Lower leg skin (tissue), 4 donors: ENCODE results near the gene CPZ. TPM values are rescaled to one million over a fixed set of nuclear protein-coding genes. Genes with fewer than 3 reads are reported as not detected.
"Not testable (repeated sequence)": the region's sequence is repeated elsewhere in the genome, so short reads cannot be mapped to it uniquely, and the experiment has no call there.

Experiments used
- DNase-seq, 2 donors: peaks; one replicate each; pipeline ENCODE4 v3.0.0-alpha.2; 2019; ENCODE audit warnings: low spot score in 2 of 2
- H3K4me3 ChIP-seq: fragments of 200-600 bp; sonication (generic); 2 replicates; pipeline ENCODE4 v1.5.1; 2017; ENCODE audit warnings: mild to moderate bottlenecking, low read depth; ENCODE audit not compliant: poor library complexity, severe bottlenecking
- POLR2A ChIP-seq, 2 donors: fragments of 450-650 bp; IDR thresholded peaks; one replicate each; pipeline ENCODE4 v1.6.1; 2016 to 2017; ENCODE audit warnings: antibody characterized with exemption in 2 of 2, mild to moderate bottlenecking in 1 of 2, moderate library complexity in 1 of 2
- WGBS, 2 donors: methylation state at CpG; one replicate each; pipeline ENCODE4 v1.1.5; 2018; 5-methylcytosine and 5-hydroxymethylcytosine counted together
- intact Hi-C: fragments of 100-400 bp; cut with DNase I; formaldehyde crosslinking; loops from one replicate; pipeline ENCODE4 v1.15.0; 2023; ENCODE audit warnings: low total_unique reads
- total RNA-seq, 4 donors: library from RNA; depleted of rRNA; stranded (reverse); fragments of >200 nt; gene quantifications; one replicate each; pipeline ENCODE4 v1.1.0, GENCODE V29; 2016
- TF ChIP-seq, protein P1 (sequence below), 3 donors: fragments of 450-650 bp; IDR thresholded peaks; one replicate each; pipeline ENCODE4 v1.5.1; 2016; ENCODE audit warnings: antibody characterized with exemption in 3 of 3, mild to moderate bottlenecking in 3 of 3, moderate library complexity in 2 of 3

CPZ gene
- total RNA-seq, 4 donors from 2014 or later: 0.91 to 10.2 TPM; not detected in 2

- 68 to 76% methylated on average over 20 to 22 of the region's 22 CpGs for WGBS, 2 donors
Observed at GRCh38 chr4:8653326-8654000, 60.9 kb downstream of the CPZ start.

GRCh38 chr4:8654139-8654538 lies 61.6 kb downstream of the CPZ start:
- DNase-seq, H3K4me3 ChIP-seq, intact Hi-C loops: not testable (repeated sequence)
- 86 to 94% methylated on average over 5 of the region's 5 CpGs for WGBS, 2 donors

More at GRCh38 chr4:8653326-8654000, 60.9 kb downstream of the CPZ start:
- peak in 1 of 2 donors; percentile 76 for DNase-seq
- TF ChIP-seq POLR2A (IDR thresholded peaks at IDR 0.05): no peak
- TF ChIP-seq, protein P1, sequence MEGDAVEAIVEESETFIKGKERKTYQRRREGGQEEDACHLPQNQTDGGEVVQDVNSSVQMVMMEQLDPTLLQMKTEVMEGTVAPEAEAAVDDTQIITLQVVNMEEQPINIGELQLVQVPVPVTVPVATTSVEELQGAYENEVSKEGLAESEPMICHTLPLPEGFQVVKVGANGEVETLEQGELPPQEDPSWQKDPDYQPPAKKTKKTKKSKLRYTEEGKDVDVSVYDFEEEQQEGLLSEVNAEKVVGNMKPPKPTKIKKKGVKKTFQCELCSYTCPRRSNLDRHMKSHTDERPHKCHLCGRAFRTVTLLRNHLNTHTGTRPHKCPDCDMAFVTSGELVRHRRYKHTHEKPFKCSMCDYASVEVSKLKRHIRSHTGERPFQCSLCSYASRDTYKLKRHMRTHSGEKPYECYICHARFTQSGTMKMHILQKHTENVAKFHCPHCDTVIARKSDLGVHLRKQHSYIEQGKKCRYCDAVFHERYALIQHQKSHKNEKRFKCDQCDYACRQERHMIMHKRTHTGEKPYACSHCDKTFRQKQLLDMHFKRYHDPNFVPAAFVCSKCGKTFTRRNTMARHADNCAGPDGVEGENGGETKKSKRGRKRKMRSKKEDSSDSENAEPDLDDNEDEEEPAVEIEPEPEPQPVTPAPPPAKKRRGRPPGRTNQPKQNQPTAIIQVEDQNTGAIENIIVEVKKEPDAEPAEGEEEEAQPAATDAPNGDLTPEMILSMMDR (IDR thresholded peaks at IDR 0.05): no peak
- no peak overlapping the region for H3K4me3 ChIP-seq
- intact Hi-C loops: no loop called here

GRCh38 chr4:8655411-8656184 lies 63.0 kb downstream of the CPZ start:
- H3K4me3 ChIP-seq: no peak overlapping the region
- 87 to 88% methylated on average over 24 to 25 of the region's 25 CpGs for WGBS, 2 donors
- peak in 1 of 2 donors; percentile 75 for DNase-seq
- TF ChIP-seq, protein P1 (IDR thresholded peaks at IDR 0.05): no peak
- no peak for TF ChIP-seq POLR2A (IDR thresholded peaks at IDR 0.05)
- intact Hi-C loops: no loop called here

- 81 to 87% methylated on average over 11 of the region's 11 CpGs for WGBS, 2 donors
- intact Hi-C loops: no loop called here
- TF ChIP-seq, protein P1 (IDR thresholded peaks at IDR 0.05): no peak
- TF ChIP-seq POLR2A (IDR thresholded peaks at IDR 0.05): no peak
- H3K4me3 ChIP-seq: no peak overlapping the region
- peak in 1 of 2 donors; percentile 76 for DNase-seq
Observed at GRCh38 chr4:8656185-8656517, 63.6 kb downstream of the CPZ start.

- peak in 1 of 2 donors; percentile 67 for DNase-seq
- WGBS, 2 donors: 63 to 67% methylated on average over 16 to 17 of the region's 17 CpGs
- no peak for TF ChIP-seq POLR2A (IDR thresholded peaks at IDR 0.05)
- TF ChIP-seq, protein P1 (IDR thresholded peaks at IDR 0.05): no peak
- H3K4me3 ChIP-seq: no peak overlapping the region
- intact Hi-C loops: no loop called here
Observed at GRCh38 chr4:8656711-8657380, 64.3 kb downstream of the CPZ start.
